GM21367 (cell line): ENCODE results near the gene VCX3B.
"Not testable (repeated sequence)": the region's sequence is repeated elsewhere in the genome, so short reads cannot be mapped to it uniquely, and the experiment has no call there.

Experiments used
- ATAC-seq: cut with Tn5 transposase; IDR thresholded peaks from one replicate; pipeline ENCODE4 v1.9.1; 2021; ENCODE audit not compliant: unreplicated experiment

VCX3B gene

GRCh38 chrX:8464530-8464929 is at the start of gene VCX3B:
VCX3B (plus strand) TSS chrX:8464830; CDS start chrX:8465451, 621 bp downstream.
- ATAC-seq, result not testable (repeated sequence)

DNA sequence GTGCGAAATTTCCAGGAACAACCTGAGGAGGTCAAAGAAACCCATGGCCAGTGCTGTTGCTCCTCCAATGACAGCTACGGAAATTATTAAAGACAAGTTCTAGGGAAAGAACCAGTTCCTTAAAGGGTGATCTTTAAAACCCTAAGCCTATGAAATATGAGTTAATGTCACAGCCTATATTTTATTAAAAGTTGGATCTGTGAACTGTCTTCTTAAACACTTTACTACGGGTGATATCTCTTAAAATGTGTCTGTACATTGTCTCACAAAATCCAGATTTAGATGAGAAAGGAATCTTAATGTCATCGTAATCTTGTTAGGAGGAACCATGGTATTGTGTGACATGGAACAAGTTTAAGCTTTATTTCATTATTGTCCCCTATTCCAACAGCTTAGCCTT is 46.3 kb upstream of the VCX3B start:
- no peak for ATAC-seq

GRCh38 chrX:8424912-8425311 is 39.7 kb upstream of the VCX3B start:
- ATAC-seq, result no peak

DNA sequence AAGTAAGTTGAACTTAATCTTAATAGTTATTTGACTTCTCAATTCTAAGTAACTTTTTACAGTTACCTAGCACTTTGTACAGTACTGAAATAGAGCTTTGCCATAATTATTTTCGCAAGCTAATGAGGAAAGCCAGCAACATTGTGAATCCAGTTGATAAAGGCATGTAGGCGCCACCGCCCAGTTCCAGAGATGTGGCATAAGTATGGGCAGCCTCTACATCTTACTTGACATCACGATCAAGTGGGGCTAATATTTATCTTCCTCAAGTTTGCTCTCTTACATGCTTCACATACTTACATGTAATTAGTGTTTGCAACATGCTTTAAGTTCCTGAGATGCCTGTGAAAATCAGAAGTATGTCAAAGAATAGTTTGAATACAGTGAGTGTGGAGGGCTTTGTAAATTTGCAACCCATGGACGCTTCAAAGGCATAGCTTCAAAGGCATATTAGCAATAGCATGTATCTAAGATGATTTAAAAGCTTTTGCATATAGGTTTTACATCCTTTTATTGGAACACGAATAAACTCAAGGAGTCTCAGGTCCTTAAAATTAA is 34.9 kb upstream of the VCX3B start:
- no peak for ATAC-seq

DNA sequence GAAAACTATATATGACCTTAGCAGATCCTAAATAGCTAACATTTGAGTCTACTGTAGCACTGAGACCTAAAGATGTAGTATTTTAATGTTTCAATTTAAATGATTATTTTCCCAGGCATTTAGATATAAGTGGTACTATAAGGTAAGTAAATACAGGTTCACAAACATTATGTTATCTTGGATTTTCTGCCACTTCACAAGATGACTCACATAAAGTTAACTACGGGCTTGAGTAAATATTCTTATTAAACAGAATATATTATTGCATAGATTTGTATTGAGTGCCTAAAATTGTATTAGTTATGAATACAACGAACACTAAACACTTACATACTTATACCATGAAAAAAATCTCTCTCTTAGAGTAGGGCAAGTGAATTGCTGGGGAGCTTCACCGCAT is 34.2 kb upstream of the VCX3B start:
- no peak for ATAC-seq

DNA sequence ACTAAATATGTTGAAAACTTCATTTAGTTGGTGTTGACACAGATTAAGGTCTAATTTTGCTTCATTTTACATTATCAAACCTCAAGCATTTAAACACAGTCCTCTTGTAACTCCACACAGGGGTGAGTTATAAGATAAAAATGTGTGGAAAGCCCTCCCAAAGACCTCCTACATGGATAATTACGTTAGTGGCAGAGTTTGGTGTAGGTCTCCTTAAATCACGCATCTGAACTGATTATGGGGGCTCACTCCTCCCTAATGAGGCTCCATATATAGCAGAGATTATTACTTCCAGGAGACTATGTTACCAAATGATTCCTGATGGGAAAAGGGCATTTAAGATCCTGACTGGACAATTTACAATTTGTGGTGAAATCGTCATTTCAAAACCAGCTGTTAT is 32.2 kb upstream of the VCX3B start:
- no peak for ATAC-seq

GRCh38 chrX:8433109-8434062 is 31.2 kb upstream of the VCX3B start:
- ATAC-seq, result no peak

- ATAC-seq, result no peak
These were observed 17.3 kb upstream of the VCX3B start for GRCh38 chrX:8447368-8447767.

- not testable (repeated sequence) for ATAC-seq
These were observed 12.3 kb upstream of the VCX3B start for GRCh38 chrX:8452343-8452742.

- ATAC-seq, result no peak
These were observed 11.0 kb upstream of the VCX3B start for GRCh38 chrX:8453611-8454010.

DNA sequence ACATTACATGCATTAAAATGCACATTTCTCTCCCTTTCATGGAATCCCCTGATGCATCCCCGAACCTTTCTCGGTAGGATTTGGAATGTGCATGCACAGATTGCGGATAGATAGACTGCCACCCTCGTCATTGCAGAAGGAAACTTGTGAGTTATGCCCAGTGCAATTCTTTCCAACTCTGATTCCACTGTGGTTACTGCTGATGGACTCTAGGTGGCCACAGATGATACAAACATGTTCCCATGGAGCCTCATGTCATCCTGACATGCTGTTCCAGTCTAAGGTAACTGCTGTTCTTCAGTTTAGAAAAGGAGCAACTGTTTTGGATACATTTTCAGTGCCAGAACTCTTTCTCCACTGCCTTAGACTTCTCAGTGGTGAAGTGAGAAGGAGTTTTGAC is 9.1 kb upstream of the VCX3B start:
- ATAC-seq, result no peak

DNA sequence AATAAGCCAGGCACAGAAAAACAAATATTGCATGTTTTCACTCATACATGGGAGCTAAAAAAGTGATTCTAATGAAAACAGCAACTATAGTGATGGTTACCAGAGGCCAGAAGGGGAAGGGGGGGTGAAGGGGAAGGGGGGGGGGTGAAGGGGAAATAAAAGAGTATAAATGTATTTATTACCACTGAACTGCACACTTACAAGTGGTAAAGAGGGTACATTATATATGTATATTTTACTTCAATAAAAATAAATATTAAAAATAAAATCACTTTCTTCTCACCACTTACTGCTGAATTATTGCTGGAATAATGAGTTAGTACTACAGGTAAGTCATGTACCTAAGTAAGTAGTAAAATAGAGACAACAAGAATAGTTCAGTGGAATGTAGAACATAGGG is 2.1 kb upstream of the VCX3B start:
- no peak for ATAC-seq

DNA sequence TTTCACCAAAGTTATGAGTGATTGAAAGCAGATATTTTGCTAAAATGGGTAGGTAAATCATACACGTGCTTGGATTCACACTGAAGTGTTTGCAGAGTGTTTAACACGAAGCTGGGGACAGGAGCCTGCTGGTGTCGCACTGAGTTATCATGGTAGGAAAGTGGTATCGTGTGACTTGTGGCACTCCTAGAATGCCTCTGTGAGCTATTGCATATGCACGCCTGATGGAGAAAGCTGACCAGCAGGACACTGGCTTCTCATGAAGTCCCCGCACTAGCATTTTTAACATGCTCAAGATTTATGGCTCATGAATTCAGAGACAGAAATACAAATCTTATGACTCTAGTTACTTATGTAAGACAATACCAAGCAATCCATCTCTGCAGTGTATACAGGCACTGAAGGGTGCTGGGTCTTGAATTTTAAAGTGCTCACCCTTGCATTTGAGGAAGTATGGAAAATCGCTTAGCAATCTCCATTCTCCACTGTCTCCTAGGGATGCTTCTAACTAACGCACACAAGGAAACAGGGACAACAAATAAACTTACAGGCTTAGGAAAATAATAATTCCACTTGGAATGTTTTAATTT is 19.8 kb downstream of the VCX3B start:
- no peak for ATAC-seq

- not testable (repeated sequence) for ATAC-seq
These were observed 30.4 kb downstream of the VCX3B start for GRCh38 chrX:8495036-8495435.

GRCh38 chrX:8500203-8500602 is 35.6 kb downstream of the VCX3B start:
- no peak for ATAC-seq

- not testable (repeated sequence) for ATAC-seq
These were observed 37.5 kb downstream of the VCX3B start for GRCh38 chrX:8502101-8502500.

GRCh38 chrX:8504451-8504850 is 39.8 kb downstream of the VCX3B start:
- ATAC-seq, result no peak
